ENCODE data around the gene MAPKAP1. TPM values are rescaled to one million over a fixed set of nuclear protein-coding genes. Genes with fewer than 3 reads are reported as not detected.

The MAPKAP1 gene
- polyA plus RNA-seq, 3 donors: 39.9 to 57.5 (median 44.1) TPM

DNA sequence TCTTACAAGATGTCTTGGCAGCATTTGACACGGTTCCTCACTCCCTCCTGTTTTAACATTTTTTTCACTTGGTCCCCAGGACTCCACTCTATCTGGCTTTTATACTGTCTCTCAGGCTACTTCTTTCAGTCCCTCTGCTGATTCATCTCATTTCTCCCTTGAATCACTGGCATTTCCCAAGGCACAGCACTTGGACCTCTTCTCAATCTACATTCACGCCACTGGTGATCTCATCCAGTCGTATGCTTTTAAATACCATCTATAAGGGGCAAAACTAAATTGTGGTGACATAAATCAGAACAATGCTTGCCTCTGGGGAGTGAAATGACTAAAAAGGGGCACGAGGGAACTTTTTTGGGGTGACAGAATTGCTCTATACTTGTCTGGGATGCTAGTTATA lies 47.1 kb downstream of the MAPKAP1 start:
- H3K9ac ChIP-seq (ENCODE audit: insufficient read depth, low read length, poor library complexity, severe bottlenecking): no peak overlapping the region
- H3K4me3 ChIP-seq (replicated peaks in 1 of 3; ENCODE audit: low read depth in 2 of 3, low read length in 3 of 3): no peak overlapping the region
- no peaks in the 10 kb centered on the region for H3K79me2 ChIP-seq (ENCODE audit: insufficient read depth, low read length)
- Mint-ChIP-seq H3K27ac (no peak overlapping the region), H3K4me1 (peaks cover 10% of the 10 kb centered on the region), H3K27me3 (ENCODE audit: low read depth in 3 of 3) (no peaks in the 10 kb centered on the region), H3K36me3 (peaks cover 26 to 36% of the 10 kb centered on the region in 2 donors), H3K4me3 (no peak overlapping the region), H3K9me3 (no peaks in the 10 kb centered on the region)
- peaks cover 6 to 8% of the 10 kb centered on the region in 2 donors for H3K4me1 ChIP-seq (ENCODE audit: control insufficient read depth in 1 of 2, insufficient read depth in 2 of 2, low read length in 2 of 2)
- intact Hi-C loops (cut with micrococcal nuclease): loop anchor here in 1 of 2 donors (10.0 kb wide), 1 partner anchor 45 kb away; the partner anchor contains the start of gene MAPKAP1
- H3K27ac ChIP-seq (ENCODE audit: low read depth in 1 of 2, low read length in 2 of 2): peak overlapping the region in 1 of 2 donors; percentile 24
- no peak overlapping the region for H3K4me2 ChIP-seq (replicated peaks; ENCODE audit: extremely low read depth, low read length, poor library complexity, severe bottlenecking)
- peaks cover 4 to 42% of the 10 kb centered on the region in 2 donors for H3K36me3 ChIP-seq (replicated peaks in 1 of 2; ENCODE audit: control insufficient read depth in 1 of 2, insufficient read depth in 2 of 2, low read length in 2 of 2)
- no peak overlapping the region for H2AFZ ChIP-seq (ENCODE audit: insufficient read depth, low read depth, low read length, poor library complexity, severe bottlenecking)
- H3K27me3 ChIP-seq (ENCODE audit: control insufficient read depth in 2 of 2, insufficient read depth in 2 of 2, low read length in 2 of 2): no peaks in the 10 kb centered on the region
- DNase-seq: peak in 1 of 3 donors; percentile 70
- no peaks in the 10 kb centered on the region for H4K20me1 ChIP-seq (ENCODE audit: insufficient read depth, low read length)
- no peaks in the 10 kb centered on the region for H3K9me3 ChIP-seq (replicated peaks in 1 of 2; ENCODE audit: control insufficient read depth in 1 of 2, insufficient read depth in 1 of 2, low read length in 2 of 2)
- TF ChIP-seq, protein P1, sequence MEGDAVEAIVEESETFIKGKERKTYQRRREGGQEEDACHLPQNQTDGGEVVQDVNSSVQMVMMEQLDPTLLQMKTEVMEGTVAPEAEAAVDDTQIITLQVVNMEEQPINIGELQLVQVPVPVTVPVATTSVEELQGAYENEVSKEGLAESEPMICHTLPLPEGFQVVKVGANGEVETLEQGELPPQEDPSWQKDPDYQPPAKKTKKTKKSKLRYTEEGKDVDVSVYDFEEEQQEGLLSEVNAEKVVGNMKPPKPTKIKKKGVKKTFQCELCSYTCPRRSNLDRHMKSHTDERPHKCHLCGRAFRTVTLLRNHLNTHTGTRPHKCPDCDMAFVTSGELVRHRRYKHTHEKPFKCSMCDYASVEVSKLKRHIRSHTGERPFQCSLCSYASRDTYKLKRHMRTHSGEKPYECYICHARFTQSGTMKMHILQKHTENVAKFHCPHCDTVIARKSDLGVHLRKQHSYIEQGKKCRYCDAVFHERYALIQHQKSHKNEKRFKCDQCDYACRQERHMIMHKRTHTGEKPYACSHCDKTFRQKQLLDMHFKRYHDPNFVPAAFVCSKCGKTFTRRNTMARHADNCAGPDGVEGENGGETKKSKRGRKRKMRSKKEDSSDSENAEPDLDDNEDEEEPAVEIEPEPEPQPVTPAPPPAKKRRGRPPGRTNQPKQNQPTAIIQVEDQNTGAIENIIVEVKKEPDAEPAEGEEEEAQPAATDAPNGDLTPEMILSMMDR (IDR thresholded peaks at IDR 0.05): no peak
- 46% methylated on average over 2 of the region's 4 CpGs for WGBS (ENCODE audit: insufficient coverage)

DNA sequence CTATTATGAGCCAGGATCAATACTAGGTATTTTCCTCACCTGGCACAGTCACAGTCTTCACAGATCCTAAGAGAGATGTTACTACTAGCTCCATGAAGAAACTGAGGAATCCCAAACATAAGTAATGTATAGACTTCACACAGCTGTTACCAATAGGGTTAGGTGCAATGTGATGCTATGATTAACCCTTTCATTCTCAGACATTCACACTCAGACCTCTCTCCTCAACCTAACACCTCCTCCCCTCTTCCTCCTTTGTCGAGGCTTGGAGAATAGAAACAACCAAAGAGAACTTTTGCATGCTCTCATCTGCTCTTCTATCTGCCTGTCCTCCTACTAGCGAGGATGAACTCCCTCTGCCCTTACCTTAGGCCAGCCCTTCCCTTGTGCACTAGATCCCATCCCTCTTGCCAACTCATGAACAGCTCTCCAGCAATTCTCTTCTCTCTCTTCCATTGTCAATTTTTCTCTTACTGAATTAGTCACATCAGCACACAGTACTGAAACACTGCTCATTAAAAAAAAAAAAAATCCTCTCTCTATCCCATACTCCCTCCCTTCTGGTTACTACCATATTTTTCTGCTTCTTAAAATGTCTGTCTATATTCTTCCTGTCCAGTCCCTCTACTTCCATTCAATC lies 47.7 kb downstream of the MAPKAP1 start:
- 82% methylated on average over 2 of the region's 2 CpGs for WGBS (ENCODE audit: insufficient coverage)

More for the DNA sequence above, 47.7 kb downstream of the MAPKAP1 start:
- H2AFZ ChIP-seq (ENCODE audit: insufficient read depth, low read depth, low read length, poor library complexity, severe bottlenecking): no peak overlapping the region
- intact Hi-C loops (cut with micrococcal nuclease): loop anchor here in 1 of 2 donors (10.0 kb wide), 1 partner anchor 45 kb away; the partner anchor contains the start of gene MAPKAP1
- no peaks in the 10 kb centered on the region for H3K79me2 ChIP-seq (ENCODE audit: insufficient read depth, low read length)
- Mint-ChIP-seq H3K9me3 (no peaks in the 10 kb centered on the region), H3K36me3 (peaks cover 27 to 32% of the 10 kb centered on the region in 2 donors), H3K27me3 (ENCODE audit: low read depth in 3 of 3) (no peaks in the 10 kb centered on the region), H3K27ac (no peak overlapping the region), H3K4me1 (peaks cover 10% of the 10 kb centered on the region), H3K4me3 (no peak overlapping the region)
- no peaks in the 10 kb centered on the region for H4K20me1 ChIP-seq (ENCODE audit: insufficient read depth, low read length)
- DNase-seq: no peak
- no peak overlapping the region for H3K27ac ChIP-seq (ENCODE audit: low read depth in 1 of 2, low read length in 2 of 2)
- peaks cover 4 to 42% of the 10 kb centered on the region in 2 donors for H3K36me3 ChIP-seq (replicated peaks in 1 of 2; ENCODE audit: control insufficient read depth in 1 of 2, insufficient read depth in 2 of 2, low read length in 2 of 2)
- no peak overlapping the region for H3K4me3 ChIP-seq (replicated peaks in 1 of 3; ENCODE audit: low read depth in 2 of 3, low read length in 3 of 3)
- peaks cover 6 to 8% of the 10 kb centered on the region in 2 donors for H3K4me1 ChIP-seq (ENCODE audit: control insufficient read depth in 1 of 2, insufficient read depth in 2 of 2, low read length in 2 of 2)
- no peak overlapping the region for H3K9ac ChIP-seq (ENCODE audit: insufficient read depth, low read length, poor library complexity, severe bottlenecking)
- H3K9me3 ChIP-seq (replicated peaks in 1 of 2; ENCODE audit: control insufficient read depth in 1 of 2, insufficient read depth in 1 of 2, low read length in 2 of 2): no peaks in the 10 kb centered on the region
- H3K4me2 ChIP-seq (replicated peaks; ENCODE audit: extremely low read depth, low read length, poor library complexity, severe bottlenecking): no peak overlapping the region
- TF ChIP-seq, protein P1 (IDR thresholded peaks at IDR 0.05): no peak
- H3K27me3 ChIP-seq (ENCODE audit: control insufficient read depth in 2 of 2, insufficient read depth in 2 of 2, low read length in 2 of 2): no peaks in the 10 kb centered on the region
